DMS53 treated with DMSO at 0.1 percent for 48 hours (cell line): ENCODE measurements around the gene PSMD8.
"Not testable (repeated sequence)": the region's sequence is repeated elsewhere in the genome, so short reads cannot be mapped to it uniquely, and the experiment has no call there.

ENCODE experiments used
- DNase-seq: peaks from one replicate; lab custom pipeline; 2025; ENCODE audit not compliant: unreplicated experiment; lab: John Stamatoyannopoulos, UW

Gene PSMD8

GRCh38 chr19:38361633-38362075 lies 12.7 kb upstream of the PSMD8 start:
- DNase-seq = peak; percentile 84

GRCh38 chr19:38362076-38362945 lies 12.1 kb upstream of the PSMD8 start:
- DNase-seq = peak; percentile 87

GRCh38 chr19:38362946-38363688 lies 11.3 kb upstream of the PSMD8 start:
- DNase-seq = not testable (repeated sequence)

GRCh38 chr19:38367041-38367440 lies 7.3 kb upstream of the PSMD8 start:
- DNase-seq = no peak

- no peak for DNase-seq
Observed at GRCh38 chr19:38369584-38369983, 4.8 kb upstream of the PSMD8 start.

GRCh38 chr19:38370299-38370698 lies 4.1 kb upstream of the PSMD8 start:
- no peak for DNase-seq

GRCh38 chr19:38371081-38371480 lies 3.3 kb upstream of the PSMD8 start:
- no peak for DNase-seq

- no peak for DNase-seq
Observed at GRCh38 chr19:38373907-38374331, 452 bp upstream of the PSMD8 start.

- no peak for DNase-seq
Observed at GRCh38 chr19:38375098-38375493, 725 bp downstream of the PSMD8 start.

GRCh38 chr19:38375748-38376147 lies 1.4 kb downstream of the PSMD8 start:
- no peak for DNase-seq

GRCh38 chr19:38376576-38376975 lies 2.2 kb downstream of the PSMD8 start:
- no peak for DNase-seq

- DNase-seq = no peak
Observed at GRCh38 chr19:38377052-38377451, 2.7 kb downstream of the PSMD8 start.

GRCh38 chr19:38378866-38379265 lies 4.5 kb downstream of the PSMD8 start:
- no peak for DNase-seq

- DNase-seq = no peak
Observed at GRCh38 chr19:38381138-38381537, 6.8 kb downstream of the PSMD8 start.

- no peak for DNase-seq
Observed at GRCh38 chr19:38383184-38383583, 8.8 kb downstream of the PSMD8 start.

- DNase-seq = no peak
Observed at GRCh38 chr19:38383743-38384142, 9.4 kb downstream of the PSMD8 start.

- no peak for DNase-seq
Observed at GRCh38 chr19:38384209-38385027, 10.0 kb downstream of the PSMD8 start.

GRCh38 chr19:38385057-38385803 lies 10.9 kb downstream of the PSMD8 start:
- DNase-seq = no peak

- no peak for DNase-seq
Observed at GRCh38 chr19:38385804-38386257, 11.5 kb downstream of the PSMD8 start.

- no peak for DNase-seq
Observed at GRCh38 chr19:38386300-38386970, 12.1 kb downstream of the PSMD8 start.
